CD4-positive, alpha-beta T cell treated with Interferon alpha-2 for 1 hour (primary cell): ENCODE results near the gene ASPN.
"Not testable (repeated sequence)": the region's sequence is repeated elsewhere in the genome, so short reads cannot be mapped to it uniquely, and the experiment has no call there.

Experiments used
- DNase-seq, 2 donors: peaks; one replicate each; pipeline ENCODE4 v3.0.0-alpha.2; 2020 to 2022

ASPN gene

GRCh38 chr9:92467041-92467440 is 15.3 kb downstream of the ASPN start:
- no peak for DNase-seq

- no peak for DNase-seq
Measured at GRCh38 chr9:92463984-92464383, 18.3 kb downstream of the ASPN start.

- DNase-seq, result no peak
Measured at GRCh38 chr9:92463387-92463786, 18.9 kb downstream of the ASPN start.

- DNase-seq, result no peak
Measured at GRCh38 chr9:92457576-92457975, 24.7 kb downstream of the ASPN start.

GRCh38 chr9:92455217-92455616 is 27.1 kb downstream of the ASPN start:
- no peak for DNase-seq

- DNase-seq, result no peak
Measured at GRCh38 chr9:92446536-92446935, 35.8 kb downstream of the ASPN start.

GRCh38 chr9:92444841-92445240 is 37.5 kb downstream of the ASPN start:
- no peak for DNase-seq

GRCh38 chr9:92440751-92441046 is 41.6 kb downstream of the ASPN start:
- peak in 1 of 2 donors; percentile 60 for DNase-seq

- DNase-seq, result no peak
Measured at GRCh38 chr9:92439921-92440750, 42.2 kb downstream of the ASPN start.

GRCh38 chr9:92438900-92439526 is 43.3 kb downstream of the ASPN start:
- peak in 1 of 2 donors; percentile 20 for DNase-seq

- DNase-seq, result no peak
Measured at GRCh38 chr9:92435263-92435662, 47.0 kb downstream of the ASPN start.

- no peak for DNase-seq
Measured at GRCh38 chr9:92432972-92433548, 49.2 kb downstream of the ASPN start.

GRCh38 chr9:92432350-92432749 is 50.0 kb downstream of the ASPN start:
- DNase-seq, result no peak

- DNase-seq, result no peak
Measured at GRCh38 chr9:92429836-92430235, 52.5 kb downstream of the ASPN start.

GRCh38 chr9:92426501-92427145 is 55.7 kb downstream of the ASPN start:
- no peak for DNase-seq

GRCh38 chr9:92425474-92425873 is 56.8 kb downstream of the ASPN start:
- DNase-seq, result no peak

- DNase-seq, result no peak
Measured at GRCh38 chr9:92424340-92424739, 58.0 kb downstream of the ASPN start, which contains the start of gene OMD. OMD (minus strand) TSS chr9:92424471; CDS start chr9:92417558, 6,913 bp downstream.

- DNase-seq, result no peak
Measured at GRCh38 chr9:92423612-92424011, 58.7 kb downstream of the ASPN start.

GRCh38 chr9:92422611-92423338 is 59.5 kb downstream of the ASPN start:
- no peak for DNase-seq

- DNase-seq, result no peak
Measured at GRCh38 chr9:92414566-92414965, 67.7 kb downstream of the ASPN start.

GRCh38 chr9:92411157-92411556 is 71.1 kb downstream of the ASPN start:
- not testable (repeated sequence) for DNase-seq

- DNase-seq, result no peak
Measured at GRCh38 chr9:92408747-92409478, 73.4 kb downstream of the ASPN start.
